GM12878 (cell line): ENCODE data around the gene SLC35E1. TPM values are rescaled to one million over a fixed set of nuclear protein-coding genes. Genes with fewer than 3 reads are reported as not detected.

Experiments used
- BHLHE40 ChIP-seq, 2 experiments: fragments of 450-650 bp in 1 of 2; IDR thresholded peaks; 2 replicates each; pipeline ENCODE4 v1.6.1; 2011 to 2017; ENCODE audit warnings: low read depth in 2 of 2, borderline replicate concordance in 1 of 2, improper control_type of control experiment in 1 of 2, low read length in 1 of 2, mild to moderate bottlenecking in 1 of 2
- BMI1 ChIP-seq: fragments of 450-650 bp; IDR thresholded peaks from 2 replicates; pipeline ENCODE4 v1.6.1; 2016; ENCODE audit warnings: mild to moderate bottlenecking, moderate library complexity, borderline replicate concordance
- CHD4 ChIP-seq: fragments of 200-600 bp; sonication (generic); IDR thresholded peaks from 2 replicates; pipeline ENCODE4 v1.6.1; 2016; ENCODE audit warnings: mild to moderate bottlenecking
- CREB1 ChIP-seq: IDR thresholded peaks from 2 replicates; pipeline ENCODE4 v1.6.1; 2012; ENCODE audit warnings: low read depth, mild to moderate bottlenecking, inconsistent platforms
- CREM ChIP-seq: IDR thresholded peaks from 2 replicates; pipeline ENCODE4 v1.6.1; 2014; ENCODE audit warnings: antibody characterized with exemption, low read depth
- ESRRA ChIP-seq: IDR thresholded peaks from 2 replicates; pipeline ENCODE4 v1.6.1; 2012; ENCODE audit warnings: mild to moderate bottlenecking, low read length, improper control_type of control experiment
- FOXK2 ChIP-seq: fragments of 450-650 bp; IDR thresholded peaks from 2 replicates; pipeline ENCODE4 v1.6.1; 2017; ENCODE audit warnings: mild to moderate bottlenecking, moderate library complexity
- HCFC1 ChIP-seq: fragments of 150-350 bp; IDR thresholded peaks from 2 replicates; pipeline ENCODE4 v1.6.1; 2014; ENCODE audit warnings: low read length
- IKZF1 ChIP-seq: fragments of 450-650 bp; conservative IDR thresholded peaks from 2 replicates; pipeline ENCODE4 v1.6.1; 2017; ENCODE audit warnings: antibody characterized with exemption, mild to moderate bottlenecking
- MEF2A ChIP-seq: IDR thresholded peaks from 2 replicates; pipeline ENCODE4 v1.6.1; 2011; ENCODE audit warnings: low read depth, mild to moderate bottlenecking, low read length, moderate library complexity; ENCODE audit not compliant: insufficient read depth
- NRF1 ChIP-seq: conservative IDR thresholded peaks from 2 replicates; pipeline ENCODE4 v1.6.1; 2011; ENCODE audit warnings: mild to moderate bottlenecking, low read depth, low read length, improper control_type of control experiment
- PAX8 ChIP-seq: fragments of 450-650 bp; IDR thresholded peaks from 2 replicates; pipeline ENCODE4 v1.6.1; 2017; ENCODE audit warnings: mild to moderate bottlenecking, moderate library complexity
- POU2F2 ChIP-seq: IDR thresholded peaks from 3 replicates; pipeline ENCODE4 v1.6.1; 2011; ENCODE audit warnings: low read depth, mild to moderate bottlenecking, low read length, borderline replicate concordance
- SMAD1 ChIP-seq: fragments of 450-650 bp; IDR thresholded peaks from 2 replicates; pipeline ENCODE4 v1.6.1; 2018; ENCODE audit warnings: mild to moderate bottlenecking, low read depth; ENCODE audit not compliant: partially characterized antibody
- SMC3 ChIP-seq: IDR thresholded peaks from 2 replicates; pipeline ENCODE4 v1.6.1; 2011; ENCODE audit warnings: low read length, improper control_type of control experiment, borderline replicate concordance
- polyA plus RNA-seq, 11 experiments: library from polyadenylated mRNA; depleted of rRNA in 4 of 11; unstranded in 6 of 11; stranded (reverse) in 5 of 11; fragments of >200 nt; fragmentation: Nextera tagmentation in 4 of 11; fragmentation: Illumina TruSeq in 1 of 11; extraction: Ambion mirVana in 4 of 11; extraction: Trizol in 1 of 11; gene quantifications; 1 replicate in 1 of 11; 2 replicates in 10 of 11; pipeline versions ENCODE4 v1.2.1 to v1.2.3, GENCODE V29; 2011 to 2016; ENCODE audit warnings: inconsistent platforms in 2 of 11, missing spikeins in 2 of 11, low read depth in 1 of 11
- total RNA-seq, 4 experiments: library from RNA; depleted of rRNA in 3 of 4; stranded (reverse); fragments of >200 nt in 3 of 4; fragmentation: Illumina TruSeq in 1 of 4; extraction: Trizol in 1 of 4; gene quantifications; 2 replicates each; pipeline versions ENCODE4 v1.2.1 to v1.2.3, GENCODE V29; 2013 to 2021
- TF ChIP-seq, protein P1 (sequence below): IDR thresholded peaks from 2 replicates; pipeline ENCODE4 v1.6.1; 2012; ENCODE audit warnings: mild to moderate bottlenecking, low read depth, low read length
- TF ChIP-seq, protein P2 (sequence below): fragments of 450-650 bp; IDR thresholded peaks from 2 replicates; pipeline ENCODE4 v1.6.1; 2017; ENCODE audit warnings: borderline replicate concordance
- TF ChIP-seq, protein P3 (sequence below): IDR thresholded peaks from 2 replicates; pipeline ENCODE4 v1.6.1; 2012; ENCODE audit warnings: low read depth, low read length, improper control_type of control experiment
- TF ChIP-seq, protein P4 (sequence below): fragments of 150-350 bp; IDR thresholded peaks from 2 replicates; pipeline ENCODE4 v1.6.1; 2014; ENCODE audit warnings: mild to moderate bottlenecking, low read depth, low read length
- TF ChIP-seq, protein P5 (sequence below): fragments of 450-650 bp; IDR thresholded peaks from 2 replicates; pipeline ENCODE4 v1.6.1; 2018; ENCODE audit warnings: borderline replicate concordance, mild to moderate bottlenecking; ENCODE audit not compliant: partially characterized antibody

The SLC35E1 gene
- total and polyA plus RNA-seq, 10 of the 15 experiments (the other 5 are each of a cell fraction or from before 2014, with no cell fraction given): 11.3 to 37.7 (median 22.1) TPM

DNA sequence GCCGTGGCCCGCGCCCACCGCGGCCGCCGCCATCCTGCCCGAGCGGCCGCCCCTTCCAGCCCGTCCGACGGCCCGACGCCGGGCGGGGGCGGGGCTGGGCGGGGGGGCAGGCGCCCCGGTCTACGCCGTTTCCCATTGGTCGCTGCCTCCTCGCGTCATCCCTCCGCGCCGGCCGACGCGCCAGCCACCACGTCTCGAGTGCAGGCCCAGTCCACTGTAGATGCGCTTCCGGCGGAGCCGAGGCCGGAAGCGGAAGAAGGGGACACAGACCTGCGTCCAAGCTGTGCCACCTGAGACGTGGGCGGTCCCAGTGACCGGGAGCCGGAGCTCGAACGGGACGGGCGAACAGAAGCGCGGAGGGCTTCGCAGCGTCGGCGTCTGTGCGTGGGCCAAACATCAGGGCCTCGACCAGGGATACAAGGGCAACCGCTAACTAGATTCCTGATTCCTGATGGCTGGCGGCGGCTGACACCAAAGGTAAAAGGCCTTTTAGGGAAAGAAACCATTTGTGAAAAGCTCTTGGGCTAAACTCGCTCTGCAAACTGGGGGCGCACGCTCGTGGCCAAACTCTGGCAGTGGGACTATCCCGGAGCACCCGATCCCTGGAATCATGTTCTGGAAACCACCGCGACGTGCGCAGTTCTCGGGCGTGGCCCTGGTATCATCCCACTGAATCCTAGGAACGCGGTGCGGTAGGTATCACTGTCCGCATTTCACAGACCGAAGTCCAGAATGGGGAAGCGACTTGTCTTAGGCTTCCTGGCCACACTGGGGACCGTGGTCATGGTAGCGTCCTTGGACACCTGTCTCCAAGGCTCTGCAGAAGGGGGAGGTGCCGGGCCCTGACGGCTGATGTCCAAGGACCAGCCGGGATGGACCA is at the start of gene SLC35E1 (continued):
- TF ChIP-seq, protein P1, sequence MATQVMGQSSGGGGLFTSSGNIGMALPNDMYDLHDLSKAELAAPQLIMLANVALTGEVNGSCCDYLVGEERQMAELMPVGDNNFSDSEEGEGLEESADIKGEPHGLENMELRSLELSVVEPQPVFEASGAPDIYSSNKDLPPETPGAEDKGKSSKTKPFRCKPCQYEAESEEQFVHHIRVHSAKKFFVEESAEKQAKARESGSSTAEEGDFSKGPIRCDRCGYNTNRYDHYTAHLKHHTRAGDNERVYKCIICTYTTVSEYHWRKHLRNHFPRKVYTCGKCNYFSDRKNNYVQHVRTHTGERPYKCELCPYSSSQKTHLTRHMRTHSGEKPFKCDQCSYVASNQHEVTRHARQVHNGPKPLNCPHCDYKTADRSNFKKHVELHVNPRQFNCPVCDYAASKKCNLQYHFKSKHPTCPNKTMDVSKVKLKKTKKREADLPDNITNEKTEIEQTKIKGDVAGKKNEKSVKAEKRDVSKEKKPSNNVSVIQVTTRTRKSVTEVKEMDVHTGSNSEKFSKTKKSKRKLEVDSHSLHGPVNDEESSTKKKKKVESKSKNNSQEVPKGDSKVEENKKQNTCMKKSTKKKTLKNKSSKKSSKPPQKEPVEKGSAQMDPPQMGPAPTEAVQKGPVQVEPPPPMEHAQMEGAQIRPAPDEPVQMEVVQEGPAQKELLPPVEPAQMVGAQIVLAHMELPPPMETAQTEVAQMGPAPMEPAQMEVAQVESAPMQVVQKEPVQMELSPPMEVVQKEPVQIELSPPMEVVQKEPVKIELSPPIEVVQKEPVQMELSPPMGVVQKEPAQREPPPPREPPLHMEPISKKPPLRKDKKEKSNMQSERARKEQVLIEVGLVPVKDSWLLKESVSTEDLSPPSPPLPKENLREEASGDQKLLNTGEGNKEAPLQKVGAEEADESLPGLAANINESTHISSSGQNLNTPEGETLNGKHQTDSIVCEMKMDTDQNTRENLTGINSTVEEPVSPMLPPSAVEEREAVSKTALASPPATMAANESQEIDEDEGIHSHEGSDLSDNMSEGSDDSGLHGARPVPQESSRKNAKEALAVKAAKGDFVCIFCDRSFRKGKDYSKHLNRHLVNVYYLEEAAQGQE: 0 out of 2 replicates have a peak, but pooled peaks have one; percentile 5
- TF ChIP-seq FOXK2 (peak; percentile 51; the same call in 1 of the 2 replicates), POU2F2 (peak; percentile 51; the same call in 1 of the 3 replicates), BHLHE40 (IDR thresholded peaks at IDR 0.05; ENCODE audit: borderline replicate concordance in 1 of 2, low read depth in 2 of 2, low read length in 1 of 2) (peak; percentile 12 to 63; a peak in 1 of 4 replicates), HCFC1 (peak; percentile 89), CREM (peak; percentile 99), PAX8 (no peak), SMC3 (0 out of 2 replicates have a peak, but pooled peaks have one; percentile 13), ESRRA (no peak), CHD4 (no peak), SMAD1 (no peak), MEF2A (0 out of 2 replicates have a peak, but pooled peaks have one; percentile 58), NRF1 (no peak), IKZF1 (peak; percentile 73; the same call in 1 of the 2 replicates), BMI1 (no peak), CREB1 (peak; percentile 100)
- TF ChIP-seq, protein P2, sequence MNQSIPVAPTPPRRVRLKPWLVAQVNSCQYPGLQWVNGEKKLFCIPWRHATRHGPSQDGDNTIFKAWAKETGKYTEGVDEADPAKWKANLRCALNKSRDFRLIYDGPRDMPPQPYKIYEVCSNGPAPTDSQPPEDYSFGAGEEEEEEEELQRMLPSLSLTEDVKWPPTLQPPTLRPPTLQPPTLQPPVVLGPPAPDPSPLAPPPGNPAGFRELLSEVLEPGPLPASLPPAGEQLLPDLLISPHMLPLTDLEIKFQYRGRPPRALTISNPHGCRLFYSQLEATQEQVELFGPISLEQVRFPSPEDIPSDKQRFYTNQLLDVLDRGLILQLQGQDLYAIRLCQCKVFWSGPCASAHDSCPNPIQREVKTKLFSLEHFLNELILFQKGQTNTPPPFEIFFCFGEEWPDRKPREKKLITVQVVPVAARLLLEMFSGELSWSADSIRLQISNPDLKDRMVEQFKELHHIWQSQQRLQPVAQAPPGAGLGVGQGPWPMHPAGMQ: no peak
- TF ChIP-seq, protein P3, sequence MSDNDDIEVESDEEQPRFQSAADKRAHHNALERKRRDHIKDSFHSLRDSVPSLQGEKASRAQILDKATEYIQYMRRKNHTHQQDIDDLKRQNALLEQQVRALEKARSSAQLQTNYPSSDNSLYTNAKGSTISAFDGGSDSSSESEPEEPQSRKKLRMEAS: peak; percentile 63; the same call in 1 of the 2 replicates
- TF ChIP-seq, protein P4, sequence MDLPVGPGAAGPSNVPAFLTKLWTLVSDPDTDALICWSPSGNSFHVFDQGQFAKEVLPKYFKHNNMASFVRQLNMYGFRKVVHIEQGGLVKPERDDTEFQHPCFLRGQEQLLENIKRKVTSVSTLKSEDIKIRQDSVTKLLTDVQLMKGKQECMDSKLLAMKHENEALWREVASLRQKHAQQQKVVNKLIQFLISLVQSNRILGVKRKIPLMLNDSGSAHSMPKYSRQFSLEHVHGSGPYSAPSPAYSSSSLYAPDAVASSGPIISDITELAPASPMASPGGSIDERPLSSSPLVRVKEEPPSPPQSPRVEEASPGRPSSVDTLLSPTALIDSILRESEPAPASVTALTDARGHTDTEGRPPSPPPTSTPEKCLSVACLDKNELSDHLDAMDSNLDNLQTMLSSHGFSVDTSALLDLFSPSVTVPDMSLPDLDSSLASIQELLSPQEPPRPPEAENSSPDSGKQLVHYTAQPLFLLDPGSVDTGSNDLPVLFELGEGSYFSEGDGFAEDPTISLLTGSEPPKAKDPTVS: no peak
- TF ChIP-seq, protein P5, sequence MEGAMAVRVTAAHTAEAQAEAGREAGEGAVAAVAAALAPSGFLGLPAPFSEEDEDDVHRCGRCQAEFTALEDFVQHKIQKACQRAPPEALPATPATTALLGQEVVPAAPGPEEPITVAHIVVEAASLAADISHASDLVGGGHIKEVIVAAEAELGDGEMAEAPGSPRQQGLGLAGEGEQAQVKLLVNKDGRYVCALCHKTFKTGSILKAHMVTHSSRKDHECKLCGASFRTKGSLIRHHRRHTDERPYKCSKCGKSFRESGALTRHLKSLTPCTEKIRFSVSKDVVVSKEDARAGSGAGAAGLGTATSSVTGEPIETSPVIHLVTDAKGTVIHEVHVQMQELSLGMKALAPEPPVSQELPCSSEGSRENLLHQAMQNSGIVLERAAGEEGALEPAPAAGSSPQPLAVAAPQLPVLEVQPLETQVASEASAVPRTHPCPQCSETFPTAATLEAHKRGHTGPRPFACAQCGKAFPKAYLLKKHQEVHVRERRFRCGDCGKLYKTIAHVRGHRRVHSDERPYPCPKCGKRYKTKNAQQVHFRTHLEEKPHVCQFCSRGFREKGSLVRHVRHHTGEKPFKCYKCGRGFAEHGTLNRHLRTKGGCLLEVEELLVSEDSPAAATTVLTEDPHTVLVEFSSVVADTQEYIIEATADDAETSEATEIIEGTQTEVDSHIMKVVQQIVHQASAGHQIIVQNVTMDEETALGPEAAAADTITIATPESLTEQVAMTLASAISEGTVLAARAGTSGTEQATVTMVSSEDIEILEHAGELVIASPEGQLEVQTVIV: peak; percentile 61
